SIG-M5 (cell line): ENCODE data around the gene SCIN.
"Not testable (repeated sequence)": the region's sequence is repeated elsewhere in the genome, so short reads cannot be mapped to it uniquely, and the experiment has no call there.

ENCODE experiments used
- DNase-seq: peaks from one replicate; lab custom pipeline; 2025; lab: John Stamatoyannopoulos, UW

Gene SCIN

GRCh38 chr7:12688485-12689170 lies 118.1 kb downstream of the SCIN start:
- not testable (repeated sequence) for DNase-seq

- no peak for DNase-seq
Observed at GRCh38 chr7:12689451-12689850, 118.9 kb downstream of the SCIN start.

GRCh38 chr7:12690041-12690878 lies 119.7 kb downstream of the SCIN start:
- DNase-seq = no peak

- not testable (repeated sequence) for DNase-seq
Observed at GRCh38 chr7:12691388-12691787, 120.9 kb downstream of the SCIN start.

GRCh38 chr7:12692035-12692434 lies 121.5 kb downstream of the SCIN start:
- DNase-seq = no peak

GRCh38 chr7:12692479-12693259 lies 122.1 kb downstream of the SCIN start:
- no peak for DNase-seq

GRCh38 chr7:12694817-12695216 lies 124.3 kb downstream of the SCIN start:
- DNase-seq = no peak

- DNase-seq = no peak
Observed at GRCh38 chr7:12695965-12696364, 125.4 kb downstream of the SCIN start.

- no peak for DNase-seq
Observed at GRCh38 chr7:12699299-12699698, 128.8 kb downstream of the SCIN start.

- DNase-seq = no peak
Observed at GRCh38 chr7:12701433-12701832, 130.9 kb downstream of the SCIN start.

- DNase-seq = no peak
Observed at GRCh38 chr7:12703881-12704280, 133.4 kb downstream of the SCIN start.

- DNase-seq = no peak
Observed at GRCh38 chr7:12705878-12706277, 135.4 kb downstream of the SCIN start.

- no peak for DNase-seq
Observed at GRCh38 chr7:12706900-12707536, 136.5 kb downstream of the SCIN start.

- DNase-seq = no peak
Observed at GRCh38 chr7:12708314-12708713, 137.8 kb downstream of the SCIN start.
